CD4-positive, alpha-beta T cell treated with Interferon alpha-2 for 1 hour (primary cell): ENCODE measurements around the gene TXNDC12.
"Not testable (repeated sequence)": the region's sequence is repeated elsewhere in the genome, so short reads cannot be mapped to it uniquely, and the experiment has no call there.

Source experiments
- DNase-seq, 2 donors: peaks; one replicate each; pipeline ENCODE4 v3.0.0-alpha.2; 2020 to 2022

The TXNDC12 gene

DNA sequence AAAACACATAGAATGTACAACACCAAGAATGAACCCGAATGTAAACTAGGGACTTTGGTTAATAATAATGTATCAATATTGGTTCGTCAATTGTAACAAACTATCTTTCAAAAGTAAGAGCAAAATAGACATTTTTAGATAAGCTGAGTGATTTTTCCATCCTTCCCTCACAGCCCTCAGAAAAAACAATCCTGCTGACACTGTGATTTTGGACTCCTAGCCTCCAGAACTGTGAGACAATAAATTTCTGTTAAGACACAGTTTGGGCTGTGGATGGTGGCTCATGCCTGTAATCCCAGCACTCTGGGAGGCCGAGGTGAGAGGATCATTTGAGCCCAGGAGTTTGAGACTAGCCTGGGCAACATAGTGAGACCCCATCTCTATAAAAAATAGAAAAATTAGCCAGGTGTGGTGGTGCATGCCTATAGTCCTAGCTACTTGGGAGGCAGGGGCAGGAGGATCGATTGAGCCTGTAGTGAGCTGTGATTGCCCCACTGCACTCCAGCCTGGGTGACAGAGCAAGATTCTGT, 9.3 kb downstream of the TXNDC12 start:
- DNase-seq, result not testable (repeated sequence)

DNA sequence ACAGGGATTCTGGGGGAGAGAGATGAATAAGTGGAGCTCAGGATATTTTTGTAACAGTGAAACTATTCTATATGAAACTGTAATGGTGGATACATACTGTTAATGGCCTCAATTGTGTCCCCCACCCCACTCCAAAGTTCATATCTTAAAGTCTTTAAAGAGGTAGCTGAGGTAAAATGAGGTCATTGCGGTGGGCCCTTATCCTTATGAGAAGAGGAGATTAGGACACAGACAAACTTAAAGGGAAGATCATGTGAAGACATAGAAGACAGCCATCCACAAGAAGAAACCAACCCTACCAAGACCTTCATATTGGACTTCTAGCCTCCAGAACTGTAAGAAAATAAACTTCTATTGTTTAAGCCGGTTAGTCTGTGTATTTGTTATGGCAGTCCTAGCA, 9.8 kb downstream of the TXNDC12 start:
- no peak for DNase-seq

DNA sequence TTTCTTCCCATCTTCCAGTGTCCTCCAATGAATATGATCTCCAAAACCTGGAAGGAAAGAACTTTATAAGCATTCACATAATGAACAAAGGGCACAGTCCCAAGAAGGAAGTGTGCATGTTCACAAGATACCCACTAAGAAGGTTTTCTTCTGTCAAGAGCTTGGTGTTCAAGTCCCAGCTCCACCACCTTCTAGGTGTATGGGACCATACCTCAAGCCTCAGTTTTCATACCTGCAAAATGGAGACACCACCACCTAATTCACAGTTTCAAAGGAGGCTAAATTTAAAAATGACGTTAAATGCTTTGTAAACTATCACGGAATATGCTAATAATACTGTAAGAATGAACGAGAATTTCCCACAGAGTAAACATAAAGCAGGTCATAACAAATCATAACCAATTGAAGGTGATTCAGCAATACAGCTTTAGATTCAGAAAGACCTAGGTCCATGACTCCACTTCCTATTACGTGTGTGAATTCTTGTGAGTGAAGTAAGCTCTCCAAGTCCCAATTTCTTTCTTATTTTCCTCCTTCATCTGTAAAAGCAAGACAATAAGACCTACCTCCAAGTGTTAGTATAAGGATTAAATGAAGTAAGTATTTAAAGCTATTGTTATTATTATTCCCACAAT, 13.3 kb downstream of the TXNDC12 start:
- no peak for DNase-seq

DNA sequence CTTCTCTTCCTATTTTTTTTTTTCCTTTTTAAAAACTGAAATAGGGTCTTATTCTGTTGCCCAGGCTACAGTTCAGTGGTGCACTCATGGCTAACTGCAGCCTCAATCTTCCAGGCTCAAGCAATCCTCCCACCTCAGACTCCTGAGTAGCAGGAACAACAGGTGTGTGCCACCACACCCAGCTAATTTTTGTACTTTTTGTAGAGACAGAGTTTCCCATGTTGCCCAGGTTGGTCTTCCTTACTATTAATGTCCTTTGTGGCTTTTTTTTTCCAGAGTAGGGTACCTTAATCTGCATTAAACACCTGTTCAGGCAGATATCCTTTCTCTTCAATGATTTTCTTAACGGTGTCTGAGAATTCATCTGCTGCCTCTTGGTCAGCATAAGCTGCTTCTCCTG, 17.1 kb downstream of the TXNDC12 start:
- no peak for DNase-seq

DNA sequence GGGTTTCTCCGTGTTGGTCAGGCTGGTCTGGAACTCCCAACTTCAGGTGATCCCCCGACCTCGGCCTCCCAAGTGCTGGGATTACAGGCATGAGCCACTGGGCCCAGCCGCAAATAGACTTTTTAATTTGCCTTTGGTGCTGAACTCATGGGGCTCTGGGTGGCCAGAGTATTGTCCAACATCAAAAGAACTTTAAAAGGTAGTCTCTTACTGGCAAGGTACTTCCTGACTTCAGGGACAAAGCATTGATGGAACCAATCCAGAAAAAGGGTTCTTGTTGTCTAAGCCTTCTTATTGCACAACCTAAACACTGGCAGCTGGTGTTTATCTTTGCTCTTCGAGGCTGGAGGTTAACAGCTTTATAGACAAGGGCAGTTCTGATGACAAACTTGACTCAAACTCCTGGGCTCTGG, 17.6 kb downstream of the TXNDC12 start:
- no peak for DNase-seq

DNA sequence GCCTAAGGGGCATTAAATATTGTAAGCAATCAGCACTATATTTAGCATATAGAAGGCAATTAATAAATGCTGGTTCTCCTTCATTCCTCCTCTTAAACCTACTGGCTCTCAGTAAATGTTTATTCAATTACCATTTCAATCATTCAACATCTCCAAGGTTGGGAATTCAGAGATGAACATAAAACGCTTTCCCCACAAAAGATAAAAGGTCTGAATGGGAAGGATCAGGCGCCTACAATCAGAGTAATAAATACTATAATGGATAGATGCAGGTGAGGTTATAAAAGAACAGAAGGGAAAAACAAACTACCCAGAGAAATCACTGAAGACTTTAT, 21.0 kb downstream of the TXNDC12 start:
- no peak for DNase-seq

DNA sequence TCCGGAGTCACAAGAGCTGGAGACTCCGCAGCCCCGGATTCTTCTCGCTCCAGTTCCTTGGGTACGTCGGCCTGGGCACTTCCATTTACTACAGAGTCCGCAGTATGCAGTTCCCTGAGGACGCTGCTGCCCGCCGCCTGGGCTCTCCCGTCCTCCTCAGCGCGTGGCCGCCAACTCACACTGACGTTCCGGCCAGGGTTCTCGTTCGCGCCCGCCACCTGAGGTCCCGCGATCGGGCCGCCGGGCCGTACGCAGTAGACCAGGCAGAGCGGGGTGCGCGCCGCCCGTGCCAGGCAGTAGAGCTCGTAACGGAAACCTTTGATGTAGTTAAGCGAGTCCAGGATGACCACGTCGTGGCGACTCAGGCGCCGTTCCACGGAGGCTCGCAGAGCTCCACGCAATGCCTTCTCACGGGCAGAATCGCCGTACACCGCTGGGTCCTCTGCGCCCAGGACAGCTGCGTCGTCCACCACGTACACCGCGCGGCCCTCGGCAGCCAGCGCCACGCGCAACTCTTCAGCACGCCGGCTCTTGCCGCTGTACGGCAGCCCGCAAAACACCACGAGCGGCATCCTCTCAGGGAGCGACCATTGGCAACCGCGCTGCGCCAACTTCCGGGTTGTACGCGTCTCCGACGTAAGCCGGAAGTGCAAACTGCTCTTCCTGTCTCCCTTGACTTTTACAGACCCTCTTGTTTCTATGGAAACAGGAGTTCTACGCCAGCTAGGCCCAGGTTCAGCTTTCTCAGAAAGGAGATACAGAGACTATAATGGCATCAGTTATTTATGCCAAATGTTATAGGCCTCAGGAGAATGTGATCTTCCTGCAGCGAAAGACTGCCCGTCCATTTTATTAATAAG, 21.6 kb downstream of the TXNDC12 start, which contains the start of gene KTI12:
KTI12 (minus strand) TSS at position 621 of the 860 bp plus-strand sequence; CDS start at position 572, 49 bp downstream.
- DNase-seq, result peak; percentile 90 to 91

DNA sequence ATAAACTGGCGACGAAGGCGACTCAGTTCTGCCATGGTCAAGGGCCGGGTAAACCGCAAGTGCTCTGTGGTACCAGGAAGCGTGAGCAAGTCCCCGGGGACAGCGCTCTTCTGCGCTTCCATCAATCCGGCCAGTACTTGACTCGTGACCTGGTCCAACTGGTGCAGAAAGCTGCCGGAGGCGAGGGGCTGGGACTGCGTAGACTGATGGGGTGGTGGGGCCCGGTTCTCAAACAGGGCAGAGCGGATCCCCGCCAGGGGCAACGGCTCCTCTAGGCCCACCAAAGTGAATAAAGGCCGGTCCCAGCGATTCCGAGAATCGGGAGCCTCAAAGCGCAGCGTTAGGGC, 22.2 kb downstream of the TXNDC12 start:
- peak in 1 of 2 donors; percentile 2 for DNase-seq

DNA sequence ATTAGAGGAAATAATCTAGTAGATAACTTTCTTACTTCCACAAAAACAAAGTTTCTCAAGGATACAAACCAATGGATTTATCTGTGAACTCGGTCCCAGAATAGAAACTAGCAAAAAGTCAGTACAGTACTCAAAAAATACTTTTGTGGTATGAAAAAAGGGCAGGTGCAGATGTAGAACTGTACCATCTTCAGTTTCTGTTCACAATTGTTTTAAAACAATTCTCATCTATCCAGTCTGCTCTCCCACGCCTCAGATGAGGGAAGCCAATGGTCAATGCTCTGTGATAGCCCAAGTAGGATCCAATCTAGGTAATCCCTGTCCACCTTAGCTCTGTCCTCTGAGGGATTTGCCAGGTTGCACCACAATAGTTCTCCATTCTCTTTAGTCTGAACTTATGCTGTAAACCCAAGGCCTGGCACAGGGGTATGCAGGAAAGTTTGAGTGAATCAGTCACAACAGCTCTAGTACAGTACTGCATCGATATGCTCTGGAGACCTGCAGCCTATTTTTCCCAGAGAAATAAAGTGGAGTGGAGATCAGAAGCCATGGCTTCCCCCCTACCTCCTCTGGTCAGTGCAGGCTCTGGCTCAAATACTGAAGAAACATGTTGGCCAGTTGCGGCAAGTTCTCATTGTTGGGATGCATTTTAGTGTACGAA, 22.7 kb downstream of the TXNDC12 start:
- no peak for DNase-seq

DNA sequence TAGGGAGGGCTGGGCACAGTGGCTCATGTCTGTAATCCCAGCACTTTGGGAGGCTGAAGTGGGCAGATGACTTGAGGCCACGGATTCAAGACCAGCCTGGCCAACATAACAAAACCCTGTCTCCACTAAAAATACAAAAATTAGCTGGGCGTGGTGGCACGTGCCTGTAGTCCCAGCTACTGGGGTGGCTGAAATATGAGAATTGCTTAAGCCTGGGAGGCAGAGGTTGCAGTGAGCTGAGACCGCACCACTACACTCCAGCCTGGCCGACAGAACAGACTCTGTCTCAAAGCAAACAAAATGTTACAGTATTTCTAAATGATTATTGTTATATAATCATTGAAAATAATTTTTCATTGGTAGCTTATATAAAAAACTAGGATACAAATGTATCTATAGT, 26.2 kb downstream of the TXNDC12 start:
- not testable (repeated sequence) for DNase-seq

DNA sequence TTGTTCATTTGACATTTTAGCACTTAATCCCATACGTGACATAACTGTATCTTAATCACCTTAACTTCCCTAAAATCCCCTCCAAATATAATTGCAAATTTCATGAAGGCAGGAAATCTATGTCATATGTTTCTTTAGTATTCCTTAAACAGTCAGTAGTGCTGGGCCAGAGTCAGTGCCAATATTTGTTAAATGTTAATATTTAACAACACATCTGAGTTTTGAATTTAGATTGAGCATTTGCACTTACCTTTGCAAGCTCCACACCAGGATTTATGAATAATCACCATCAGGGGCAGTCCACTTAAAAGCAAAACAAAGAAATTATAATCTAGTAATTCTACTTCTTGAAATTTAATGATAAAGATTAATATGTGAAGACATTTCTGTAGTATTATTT, 26.7 kb downstream of the TXNDC12 start:
- DNase-seq, result no peak

DNA sequence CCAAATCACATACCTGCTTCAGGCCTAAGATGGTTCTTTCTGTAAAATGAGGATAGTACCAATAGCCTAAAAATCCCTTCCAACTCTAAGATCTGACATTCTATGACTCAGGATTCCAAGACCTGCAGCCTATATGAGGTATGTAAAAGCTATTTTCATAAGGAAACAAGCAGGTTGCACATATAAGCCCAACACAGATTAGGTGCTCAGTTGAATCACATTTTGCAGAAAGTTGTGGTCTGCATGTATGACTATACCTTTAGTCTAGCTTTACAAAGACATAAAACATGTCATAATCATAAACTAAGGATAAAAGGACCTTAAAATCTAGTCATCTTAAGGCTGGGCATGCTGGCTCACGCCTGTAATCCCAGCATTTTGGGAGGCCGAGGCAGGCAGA, 28.7 kb downstream of the TXNDC12 start:
- DNase-seq, result no peak

DNA sequence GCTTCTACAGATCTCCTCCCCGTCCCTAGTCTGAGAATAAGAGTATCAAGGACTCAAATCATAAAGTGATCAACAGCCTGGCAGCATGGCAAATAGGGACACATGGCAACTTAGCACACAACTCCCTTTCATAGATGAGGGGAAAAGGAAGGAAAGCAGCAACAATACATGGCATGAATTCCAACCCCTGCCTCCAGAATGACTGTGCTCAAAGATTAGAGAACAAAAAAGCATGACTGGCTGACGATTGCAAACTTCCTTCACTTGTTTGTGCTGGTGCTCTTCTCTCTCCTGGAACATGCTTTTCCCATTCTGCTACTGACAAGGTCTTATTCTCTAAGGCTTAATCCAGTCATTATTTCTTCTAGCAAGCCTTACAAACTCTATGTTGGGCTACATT, 32.9 kb downstream of the TXNDC12 start:
- DNase-seq, result no peak

DNA sequence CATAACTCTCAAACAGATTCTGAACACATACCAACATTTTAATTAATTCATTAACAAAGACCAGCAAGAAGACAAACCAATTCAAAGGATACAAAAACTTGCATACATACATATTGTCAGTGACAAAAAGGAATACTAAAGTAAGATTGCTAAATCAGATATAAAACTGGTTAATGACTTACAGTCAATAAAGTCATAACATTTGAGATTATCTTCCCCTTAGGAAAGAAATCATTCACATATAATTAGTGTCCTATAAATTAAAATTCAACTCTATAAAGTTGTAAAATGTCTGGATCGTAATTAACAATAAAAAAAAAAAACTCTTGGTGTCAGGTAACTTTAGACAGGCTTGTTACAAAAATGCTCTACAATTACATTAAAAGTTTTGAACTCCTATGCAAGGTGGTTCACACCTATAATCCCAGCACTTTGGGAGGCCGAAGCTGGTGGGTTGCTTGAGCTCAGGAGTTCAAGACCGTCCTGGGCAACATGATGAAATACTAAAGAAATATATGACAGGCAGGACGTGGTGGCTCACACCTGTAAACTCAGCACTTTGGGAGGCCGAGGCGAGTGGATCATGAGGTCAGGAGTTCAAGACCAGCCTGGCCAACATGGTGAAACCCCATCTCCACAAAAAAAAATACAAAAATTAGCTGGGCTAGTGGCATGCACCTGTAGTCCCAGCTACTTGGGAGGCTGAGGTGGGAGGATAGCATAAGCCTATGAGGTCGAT, 46.8 kb downstream of the TXNDC12 start:
- DNase-seq, result no peak

DNA sequence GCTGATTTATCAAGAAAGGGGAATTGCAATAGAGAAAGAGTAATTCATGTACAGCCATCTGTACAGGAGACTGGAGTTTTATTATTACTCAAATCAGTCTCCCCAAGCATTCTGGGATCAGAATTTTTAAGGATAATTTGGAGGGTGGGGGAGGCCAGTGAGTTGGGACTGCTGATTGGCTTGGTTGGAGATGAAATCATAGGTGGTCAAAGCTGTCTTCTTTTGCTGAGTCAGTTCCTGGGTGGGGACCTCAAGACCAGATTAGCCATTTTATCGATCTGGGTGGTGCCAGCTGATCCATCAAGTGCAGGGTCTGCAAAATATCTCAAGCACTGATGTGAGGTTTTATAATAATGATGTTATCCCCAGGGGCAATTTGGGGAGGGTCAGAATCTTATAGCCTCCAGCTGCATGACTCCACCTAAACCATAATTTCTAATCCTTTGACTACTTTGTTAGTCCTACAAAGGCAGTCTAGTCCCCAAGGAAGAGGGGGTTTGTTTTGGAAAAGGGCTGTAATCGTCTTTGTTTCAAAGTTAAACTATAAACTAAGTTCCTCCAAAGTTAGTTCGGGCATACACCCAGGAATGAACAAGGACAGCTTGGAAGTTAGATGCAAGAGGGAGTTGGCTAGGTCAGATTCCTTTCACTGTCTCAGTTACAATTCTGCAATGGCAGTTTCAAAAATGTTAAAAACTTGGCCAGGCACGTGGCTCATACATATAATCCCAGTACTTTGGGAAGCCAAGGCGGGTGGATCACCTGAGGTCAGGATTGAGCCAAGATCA, 47.6 kb downstream of the TXNDC12 start:
- no peak for DNase-seq

DNA sequence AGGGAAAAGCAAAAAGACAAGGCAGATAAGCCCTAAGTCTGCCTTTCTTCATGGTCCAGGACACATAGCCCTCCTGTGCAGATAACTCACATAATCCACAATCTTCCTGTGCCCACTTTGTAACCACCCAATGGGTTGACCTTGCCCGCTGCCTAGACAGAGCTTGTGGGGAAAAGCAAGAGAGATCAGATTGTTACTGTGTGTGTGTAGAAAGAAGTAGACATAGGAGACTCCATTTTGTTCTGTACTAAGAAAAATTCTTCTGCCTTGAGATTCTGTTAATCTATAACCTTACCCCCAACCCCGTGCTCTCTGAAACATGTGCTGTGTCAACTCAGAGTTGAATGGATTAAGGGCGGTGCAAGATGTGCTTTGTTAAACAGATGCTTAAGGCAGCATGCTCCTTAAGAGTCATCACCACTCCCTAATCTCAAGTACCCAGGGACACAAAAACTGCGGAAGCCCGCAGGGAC, 48.9 kb downstream of the TXNDC12 start:
- DNase-seq, result not testable (repeated sequence)

DNA sequence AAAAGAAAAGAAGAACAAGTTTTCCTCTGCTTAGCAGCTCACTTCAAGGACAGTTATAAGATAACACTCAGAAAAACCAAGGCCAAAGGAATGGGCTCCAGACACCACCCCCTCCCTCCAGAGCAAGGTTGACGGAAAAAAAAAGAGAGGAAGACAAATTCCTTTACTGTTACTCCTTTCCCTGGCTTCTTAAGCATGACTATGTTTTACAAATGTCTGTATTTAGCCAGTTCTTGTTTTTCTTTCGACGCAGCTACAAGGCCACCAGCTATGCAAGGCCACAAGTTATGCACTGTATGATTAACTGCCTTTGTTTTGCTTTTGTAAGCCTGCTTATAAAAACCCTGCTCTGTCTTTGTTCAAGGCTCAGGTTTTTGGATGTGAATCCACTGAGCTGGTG, 49.4 kb downstream of the TXNDC12 start:
- DNase-seq, result not testable (repeated sequence)

DNA sequence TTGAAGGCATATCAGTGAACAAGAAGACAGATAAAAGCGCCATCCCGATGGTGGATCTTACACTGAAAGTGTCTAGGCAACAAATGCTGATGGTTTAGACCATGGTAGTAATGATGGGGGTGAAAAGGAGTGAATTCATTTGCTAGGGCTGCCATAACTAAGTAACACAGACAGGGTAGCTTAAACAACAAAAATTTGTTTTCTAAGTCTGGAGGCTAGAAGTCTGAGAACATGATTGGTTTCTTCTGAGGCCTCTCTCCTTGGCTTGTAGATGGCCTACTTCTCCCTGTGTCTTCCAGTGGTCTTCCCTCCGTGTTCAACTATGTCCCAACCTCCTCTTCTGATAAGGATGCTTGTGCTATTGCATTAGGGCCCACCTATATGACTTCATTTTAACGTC, 51.1 kb downstream of the TXNDC12 start:
- DNase-seq, result no peak

DNA sequence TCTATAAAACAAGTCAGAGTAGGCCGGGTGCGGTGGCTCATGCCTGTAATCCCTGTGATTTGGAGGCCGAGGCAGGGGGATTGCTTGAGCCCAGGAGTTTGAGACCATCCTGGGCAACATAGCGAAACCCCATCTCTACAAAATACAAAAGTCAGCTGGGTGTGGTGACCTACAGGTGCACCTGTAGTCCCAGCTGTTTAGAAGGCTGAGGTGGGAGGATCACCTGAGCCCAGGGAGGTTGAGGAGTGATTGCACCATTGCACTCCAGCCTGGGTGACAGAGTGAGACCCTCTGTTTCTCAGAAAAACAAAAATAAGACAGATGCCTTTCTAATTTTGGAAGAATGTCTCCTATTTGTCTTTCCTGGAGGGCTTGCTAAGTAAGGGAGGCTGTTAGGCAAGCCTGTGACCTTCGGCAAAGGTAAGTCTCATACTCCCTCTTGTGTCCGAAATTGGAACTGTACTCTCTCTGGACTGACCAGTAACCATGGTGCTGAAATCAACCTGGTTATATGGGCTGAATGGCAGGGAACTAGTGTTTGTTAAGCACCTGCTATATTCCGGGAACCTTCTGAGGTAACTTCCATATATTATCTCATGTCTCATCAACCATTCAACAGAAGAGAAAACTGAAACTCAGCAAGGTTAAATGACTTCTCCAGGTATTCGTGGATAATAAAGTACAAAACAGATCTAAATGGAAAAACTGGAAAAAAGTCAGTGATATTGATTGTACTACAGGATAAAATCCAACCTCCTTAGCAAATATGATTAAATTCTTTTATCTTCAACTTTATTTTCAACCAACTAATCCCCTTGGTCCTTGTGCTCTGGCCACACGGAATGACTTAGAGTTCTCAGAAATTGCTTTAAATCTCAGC, 52.7 kb downstream of the TXNDC12 start:
- peak; percentile 49 to 80 for DNase-seq

DNA sequence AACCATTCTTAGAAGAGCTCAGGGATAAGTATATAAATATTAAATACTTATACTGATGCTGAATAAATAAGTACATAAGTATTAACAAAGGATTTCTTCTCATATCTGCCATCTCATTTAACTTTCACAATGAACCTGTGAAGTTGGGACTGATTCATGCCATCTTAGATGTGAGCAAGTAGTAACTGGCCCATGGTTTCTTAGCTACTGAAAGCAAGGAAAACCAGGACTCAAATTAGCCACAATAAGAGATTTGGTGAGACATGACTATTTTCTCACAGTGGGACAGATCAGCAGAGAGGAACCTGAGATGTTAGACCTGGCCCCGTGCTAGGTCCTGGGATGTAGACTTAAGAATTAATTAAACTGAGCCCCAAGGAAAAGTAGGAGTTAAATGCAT, 56.3 kb downstream of the TXNDC12 start:
- no peak for DNase-seq

DNA sequence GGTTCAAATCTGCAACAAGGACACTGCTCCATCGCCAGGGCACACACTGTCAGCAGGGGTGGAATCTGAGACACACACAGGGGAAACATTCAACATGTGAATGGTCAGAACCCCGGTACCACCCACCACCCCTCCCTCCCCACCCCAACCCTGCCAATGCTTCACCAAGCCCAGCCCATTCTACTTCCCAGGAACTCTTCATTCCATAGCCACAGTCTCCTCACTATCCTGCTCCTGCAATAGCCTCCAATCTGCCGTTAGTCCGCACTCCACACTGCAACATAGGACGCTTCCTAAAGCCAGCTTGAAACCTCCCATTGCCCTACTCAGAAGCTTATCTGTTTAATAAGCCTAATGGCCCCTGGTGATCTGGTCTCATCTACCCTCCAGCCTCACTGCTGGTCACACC, 57.0 kb downstream of the TXNDC12 start:
- DNase-seq, result no peak
